Measurements from ENCODE around the gene CLDN8.

Gene CLDN8

GRCh38 chr21:30216041-30216723 is at the start of gene CLDN8:
Gene CLDN8 (minus strand): TSS chr21:30216097. CDS start chr21:30215925, 172 bp downstream.
- no peak for DNase-seq (ENCODE audit: low read depth)
- TF ChIP-seq CTCF (IDR thresholded peaks at IDR 0.05; ENCODE audit: low read depth, low read length) (no peak), POLR2A (IDR thresholded peaks at IDR 0.05; ENCODE audit: extremely low read depth, insufficient read length) (no peak)
- no peak within 1 kb of the TSS for H3K4me3 ChIP-seq (ENCODE audit: low read depth, low read length)

GRCh38 chr21:30257773-30258172 is 41.9 kb upstream of the CLDN8 start:
- TF ChIP-seq POLR2A (IDR thresholded peaks at IDR 0.05; ENCODE audit: extremely low read depth, insufficient read length): no peak
- TF ChIP-seq MYC (IDR thresholded peaks at IDR 0.05; ENCODE audit: low read depth, low read length): no peak
- TF ChIP-seq, protein P1, sequence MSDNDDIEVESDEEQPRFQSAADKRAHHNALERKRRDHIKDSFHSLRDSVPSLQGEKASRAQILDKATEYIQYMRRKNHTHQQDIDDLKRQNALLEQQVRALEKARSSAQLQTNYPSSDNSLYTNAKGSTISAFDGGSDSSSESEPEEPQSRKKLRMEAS (IDR thresholded peaks at IDR 0.05; ENCODE audit: low read depth, low read length): no peak
- peak; percentile 32 for TF ChIP-seq CTCF (IDR thresholded peaks at IDR 0.05; ENCODE audit: low read depth, low read length)
- peak; percentile 41 for DNase-seq (ENCODE audit: low read depth)
- H3K4me3 ChIP-seq (ENCODE audit: low read depth, low read length): no peak overlapping the region

- H3K4me3 ChIP-seq (ENCODE audit: low read depth, low read length): no peak overlapping the region
- TF ChIP-seq CTCF (IDR thresholded peaks at IDR 0.05; ENCODE audit: low read depth, low read length) (no peak), MYC (IDR thresholded peaks at IDR 0.05; ENCODE audit: low read depth, low read length) (no peak), POLR2A (IDR thresholded peaks at IDR 0.05; ENCODE audit: extremely low read depth, insufficient read length) (no peak)
- TF ChIP-seq, protein P1 (IDR thresholded peaks at IDR 0.05; ENCODE audit: low read depth, low read length): no peak
- DNase-seq (ENCODE audit: low read depth): no peak
These were observed 40.2 kb upstream of the CLDN8 start for GRCh38 chr21:30256100-30256499.

DNA sequence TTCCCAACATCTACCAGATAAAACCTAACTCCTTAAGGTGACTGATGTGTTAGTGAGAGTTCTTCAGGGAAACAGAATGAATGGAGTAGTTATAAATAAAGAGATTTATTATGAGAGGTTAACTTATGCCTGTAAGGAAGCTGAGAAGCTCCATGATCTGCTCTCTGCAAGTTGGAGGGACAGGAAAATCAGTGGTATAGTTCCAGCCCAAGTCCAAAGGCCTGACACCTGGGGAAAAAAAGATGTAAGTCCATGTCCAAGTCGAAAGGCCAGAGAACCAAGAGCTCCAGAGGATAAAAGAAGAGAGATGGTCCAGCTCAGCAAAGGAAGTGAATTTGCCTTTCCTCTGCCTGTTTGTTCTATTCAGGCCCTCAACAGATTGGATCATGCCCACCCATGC is 39.8 kb upstream of the CLDN8 start:
- no peak overlapping the region for H3K4me3 ChIP-seq (ENCODE audit: low read depth, low read length)

DNA sequence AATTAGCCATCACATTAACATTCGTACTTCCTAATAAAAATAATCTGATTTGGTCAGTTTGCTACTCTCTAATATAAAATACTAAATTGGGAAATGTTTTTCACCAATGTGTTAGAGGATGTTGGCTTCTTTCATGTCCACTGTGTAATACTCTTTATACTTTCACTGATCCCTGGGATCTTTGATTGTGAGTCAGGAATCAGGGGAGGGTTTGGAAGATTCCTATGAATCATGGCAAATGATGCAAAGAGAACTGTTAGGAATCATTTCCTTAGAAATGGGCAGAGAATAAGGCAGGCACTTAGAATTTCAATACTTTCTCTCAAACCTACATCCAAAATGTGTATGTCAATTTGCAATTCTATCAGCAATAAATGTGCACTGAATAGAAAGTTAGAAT is 35.9 kb upstream of the CLDN8 start:
- no peak overlapping the region for H3K4me3 ChIP-seq (ENCODE audit: low read depth, low read length)
- TF ChIP-seq POLR2A (IDR thresholded peaks at IDR 0.05; ENCODE audit: extremely low read depth, insufficient read length): no peak
- TF ChIP-seq, protein P1 (IDR thresholded peaks at IDR 0.05; ENCODE audit: low read depth, low read length): no peak
- TF ChIP-seq CTCF (IDR thresholded peaks at IDR 0.05; ENCODE audit: low read depth, low read length): no peak
- no peak for TF ChIP-seq MYC (IDR thresholded peaks at IDR 0.05; ENCODE audit: low read depth, low read length)
- DNase-seq (ENCODE audit: low read depth): no peak

More for the DNA sequence above, 39.8 kb upstream of the CLDN8 start:
- DNase-seq (ENCODE audit: low read depth): no peak
- TF ChIP-seq, protein P1 (IDR thresholded peaks at IDR 0.05; ENCODE audit: low read depth, low read length): no peak
- no peak for TF ChIP-seq MYC (IDR thresholded peaks at IDR 0.05; ENCODE audit: low read depth, low read length)
- TF ChIP-seq CTCF (IDR thresholded peaks at IDR 0.05; ENCODE audit: low read depth, low read length): no peak

DNA sequence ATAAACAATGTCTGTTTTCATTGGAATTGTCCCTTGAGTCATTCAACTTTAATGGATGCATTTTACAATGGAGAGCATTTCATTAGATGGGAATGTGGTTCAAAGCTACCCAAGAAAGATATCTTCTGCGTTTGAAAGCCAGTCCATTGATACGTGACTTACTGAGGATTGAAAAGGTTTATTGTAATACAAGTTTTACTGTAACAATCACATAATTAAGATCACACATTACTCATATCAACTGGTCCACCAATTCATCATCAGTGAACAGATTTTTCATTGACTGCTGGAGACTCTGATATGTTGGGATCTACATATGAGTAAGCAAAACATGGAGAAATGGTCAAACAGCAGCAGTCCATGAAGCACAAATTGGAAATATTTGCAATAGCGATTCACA is 34.0 kb upstream of the CLDN8 start:
- TF ChIP-seq MYC (IDR thresholded peaks at IDR 0.05; ENCODE audit: low read depth, low read length) (no peak), POLR2A (IDR thresholded peaks at IDR 0.05; ENCODE audit: extremely low read depth, insufficient read length) (no peak), CTCF (IDR thresholded peaks at IDR 0.05; ENCODE audit: low read depth, low read length) (no peak)
- TF ChIP-seq, protein P1 (IDR thresholded peaks at IDR 0.05; ENCODE audit: low read depth, low read length): no peak
- no peak for DNase-seq (ENCODE audit: low read depth)

More for the DNA sequence above, 34.0 kb upstream of the CLDN8 start:
- no peak overlapping the region for H3K4me3 ChIP-seq (ENCODE audit: low read depth, low read length)
